Measurements from ENCODE around the gene RRAGC. TPM values are rescaled to one million over a fixed set of nuclear protein-coding genes. Genes with fewer than 3 reads are reported as not detected.

RRAGC gene
- total RNA-seq, 4 donors from 2014 or later, result 48.4 to 90.8 (median 53.5) TPM

DNA sequence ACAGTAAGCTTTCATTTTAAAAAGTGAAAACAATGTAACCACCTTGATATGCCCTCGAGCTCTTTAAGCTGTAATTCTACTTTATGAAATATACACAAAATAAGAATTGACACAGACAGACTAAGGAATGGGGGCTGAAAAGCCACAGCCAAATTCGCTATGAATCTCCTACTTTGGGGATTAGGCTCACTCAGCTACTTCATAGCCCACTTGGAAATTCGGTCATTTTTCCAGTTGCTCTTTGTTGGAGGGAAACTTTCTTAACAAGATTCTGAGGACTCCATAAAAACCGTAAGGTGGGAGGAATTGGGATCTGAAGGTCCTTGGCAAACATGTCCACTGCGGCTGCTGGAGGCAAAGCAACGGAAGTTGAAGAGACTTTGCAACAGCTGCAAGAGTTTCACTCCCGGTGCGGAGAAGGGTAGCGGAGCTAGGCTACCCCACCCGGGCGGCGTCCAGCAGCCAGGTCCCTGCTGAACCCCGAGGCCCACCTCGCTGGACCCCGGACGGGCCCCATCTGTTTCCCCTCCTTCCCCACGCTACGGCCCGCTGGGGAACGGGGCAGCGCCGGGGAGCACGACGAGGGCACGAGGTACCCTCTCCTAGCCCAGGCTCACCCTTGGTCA, 12.9 kb upstream of the RRAGC start:
- TF ChIP-seq, protein P1, sequence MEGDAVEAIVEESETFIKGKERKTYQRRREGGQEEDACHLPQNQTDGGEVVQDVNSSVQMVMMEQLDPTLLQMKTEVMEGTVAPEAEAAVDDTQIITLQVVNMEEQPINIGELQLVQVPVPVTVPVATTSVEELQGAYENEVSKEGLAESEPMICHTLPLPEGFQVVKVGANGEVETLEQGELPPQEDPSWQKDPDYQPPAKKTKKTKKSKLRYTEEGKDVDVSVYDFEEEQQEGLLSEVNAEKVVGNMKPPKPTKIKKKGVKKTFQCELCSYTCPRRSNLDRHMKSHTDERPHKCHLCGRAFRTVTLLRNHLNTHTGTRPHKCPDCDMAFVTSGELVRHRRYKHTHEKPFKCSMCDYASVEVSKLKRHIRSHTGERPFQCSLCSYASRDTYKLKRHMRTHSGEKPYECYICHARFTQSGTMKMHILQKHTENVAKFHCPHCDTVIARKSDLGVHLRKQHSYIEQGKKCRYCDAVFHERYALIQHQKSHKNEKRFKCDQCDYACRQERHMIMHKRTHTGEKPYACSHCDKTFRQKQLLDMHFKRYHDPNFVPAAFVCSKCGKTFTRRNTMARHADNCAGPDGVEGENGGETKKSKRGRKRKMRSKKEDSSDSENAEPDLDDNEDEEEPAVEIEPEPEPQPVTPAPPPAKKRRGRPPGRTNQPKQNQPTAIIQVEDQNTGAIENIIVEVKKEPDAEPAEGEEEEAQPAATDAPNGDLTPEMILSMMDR (IDR thresholded peaks at IDR 0.05; ENCODE audit: low read depth), result no peak

DNA sequence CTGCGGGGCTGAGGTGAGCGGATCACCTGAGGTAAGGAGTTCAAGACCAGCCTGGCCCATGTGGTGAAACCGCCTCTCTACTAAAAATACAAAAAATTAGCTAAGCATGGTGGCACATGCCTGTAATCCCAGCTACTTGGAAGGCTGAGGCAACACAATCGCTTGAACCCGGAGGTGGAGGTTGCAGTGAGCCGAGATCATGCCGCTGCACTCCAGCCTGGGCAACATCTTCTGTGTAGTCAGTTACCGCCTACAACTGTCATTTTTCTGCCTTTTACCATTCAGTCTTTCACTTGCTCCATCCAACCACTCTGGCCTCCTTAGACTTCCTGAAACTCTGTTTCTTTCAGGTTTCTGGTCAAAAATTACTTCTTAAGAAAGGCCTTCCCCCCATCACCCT, 11.4 kb upstream of the RRAGC start:
- TF ChIP-seq, protein P1 (IDR thresholded peaks at IDR 0.05; ENCODE audit: low read depth), result no peak

DNA sequence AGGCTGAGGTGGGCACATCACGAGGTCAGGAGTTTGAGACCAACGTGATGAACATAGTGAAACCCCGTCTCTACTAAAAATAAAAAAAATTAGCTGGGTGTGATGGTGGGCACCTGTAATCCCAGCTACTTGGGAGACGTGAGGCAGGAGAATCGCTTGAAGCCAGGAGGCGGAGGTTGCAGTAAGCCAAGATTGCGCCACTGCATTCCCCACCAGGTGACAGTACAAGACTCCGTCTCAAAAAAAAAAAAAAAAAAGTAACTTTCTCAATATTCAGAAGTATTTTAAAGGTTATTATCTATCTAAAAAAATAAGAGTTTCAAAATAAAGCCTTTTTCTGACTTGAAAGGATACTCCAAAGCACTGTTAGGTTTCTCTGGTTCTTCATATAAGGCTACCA, 7.6 kb upstream of the RRAGC start:
- TF ChIP-seq, protein P1 (IDR thresholded peaks at IDR 0.05; ENCODE audit: low read depth), result no peak

GRCh38 chr1:38865112-38865715, 5.6 kb upstream of the RRAGC start:
- TF ChIP-seq, protein P1 (IDR thresholded peaks at IDR 0.05; ENCODE audit: low read depth), result no peak

DNA sequence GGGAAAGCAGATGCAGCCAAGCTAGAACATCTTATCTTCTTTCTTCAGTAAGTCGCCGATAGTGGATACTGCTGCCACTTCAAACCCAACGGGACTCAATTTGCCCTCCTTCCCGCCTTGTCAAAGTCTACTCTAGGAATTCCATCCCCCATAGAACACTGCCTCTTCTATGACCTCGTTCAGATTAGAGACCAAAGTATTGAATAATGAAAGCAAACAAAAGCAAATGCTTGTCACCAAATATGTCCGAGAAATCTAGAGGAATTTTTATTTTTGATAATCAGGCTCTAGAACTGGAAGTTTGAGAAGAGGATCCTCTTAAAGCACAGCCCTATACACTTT, 853 bp upstream of the RRAGC start:
- TF ChIP-seq, protein P1 (IDR thresholded peaks at IDR 0.05; ENCODE audit: low read depth), result no peak

- TF ChIP-seq, protein P1 (IDR thresholded peaks at IDR 0.05; ENCODE audit: low read depth), result no peak
Measured at GRCh38 chr1:38858833-38859560, 575 bp downstream of the RRAGC start.

- TF ChIP-seq, protein P1 (IDR thresholded peaks at IDR 0.05; ENCODE audit: low read depth), result no peak
Measured at GRCh38 chr1:38852780-38853179, 6.8 kb downstream of the RRAGC start.
